ENCODE data around the gene HPSE.

The HPSE gene

DNA sequence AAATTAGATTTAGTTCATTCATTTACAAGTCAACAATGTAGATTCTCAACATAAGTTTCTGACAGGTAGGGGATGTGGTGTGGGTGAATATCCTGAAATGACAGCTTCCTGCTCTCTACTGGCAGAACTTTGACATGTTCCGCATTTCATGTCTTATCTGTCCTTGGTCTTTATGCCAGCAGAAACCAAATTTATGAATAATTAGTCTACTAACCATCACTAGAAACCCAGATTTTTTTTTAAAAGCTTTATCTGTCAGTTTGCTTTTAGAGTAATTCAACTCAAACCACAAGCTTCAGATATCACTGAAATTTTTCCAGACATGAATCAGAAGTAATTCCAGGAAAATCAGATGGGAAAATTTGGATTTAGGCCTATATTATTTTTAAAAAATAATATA lies 68.0 kb downstream of the HPSE start:
- H3K36me3 ChIP-seq (ENCODE audit: control insufficient read depth in 2 of 2, insufficient read depth in 2 of 2, low read length in 2 of 2), result peaks cover 0 to 7% of the 10 kb centered on the region in 2 donors

DNA sequence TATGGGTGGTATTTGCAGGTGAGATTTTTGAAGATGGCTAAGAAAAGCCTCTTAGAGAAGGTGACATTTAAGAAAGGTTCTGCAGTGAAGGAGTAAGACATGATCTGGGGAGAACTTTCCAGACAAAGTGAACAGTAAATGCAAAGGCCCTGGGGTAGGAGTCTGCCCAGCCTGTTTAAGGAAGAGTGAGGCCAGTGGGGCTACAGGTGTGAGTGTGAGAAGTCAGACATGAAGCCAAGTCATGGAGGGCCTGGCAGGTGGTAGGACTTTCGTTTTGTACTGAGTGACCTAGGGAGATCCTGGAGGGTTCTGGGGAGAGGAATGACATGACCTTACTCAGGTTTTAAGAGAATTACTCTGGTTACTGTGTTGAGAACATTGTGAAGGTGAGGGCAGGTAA lies 71.5 kb downstream of the HPSE start:
- H3K27ac ChIP-seq (ENCODE audit: low read length), result no peak overlapping the region
- H3K36me3 ChIP-seq (ENCODE audit: control insufficient read depth in 2 of 2, insufficient read depth in 2 of 2, low read length in 2 of 2), result no peaks in the 10 kb centered on the region
- no peak overlapping the region for H3K4me3 ChIP-seq (ENCODE audit: low read length in 2 of 2)
- H3K9me3 ChIP-seq (ENCODE audit: control insufficient read depth in 2 of 2, low read length in 2 of 2), result no peaks in the 10 kb centered on the region
- peaks cover 3% of the 10 kb centered on the region for H3K4me1 ChIP-seq (ENCODE audit: control insufficient read depth, insufficient read depth, low read length)
- no peak overlapping the region for H3K9ac ChIP-seq (ENCODE audit: low read length in 2 of 2)
- no peaks in the 10 kb centered on the region for H3K27me3 ChIP-seq (ENCODE audit: control insufficient read depth in 1 of 2, insufficient read depth in 2 of 2, low read length in 2 of 2)

More for the DNA sequence above, 68.0 kb downstream of the HPSE start:
- Histone ChIP-seq H3K27me3 (ENCODE audit: control insufficient read depth in 1 of 2, insufficient read depth in 2 of 2, low read length in 2 of 2) (no peaks in the 10 kb centered on the region), H3K4me3 (ENCODE audit: low read length in 2 of 2) (no peak overlapping the region), H3K27ac (ENCODE audit: low read length) (no peak overlapping the region), H3K9me3 (ENCODE audit: control insufficient read depth in 2 of 2, low read length in 2 of 2) (no peaks in the 10 kb centered on the region), H3K4me1 (ENCODE audit: control insufficient read depth, insufficient read depth, low read length) (no peaks in the 10 kb centered on the region), H3K9ac (ENCODE audit: low read length in 2 of 2) (no peak overlapping the region)

DNA sequence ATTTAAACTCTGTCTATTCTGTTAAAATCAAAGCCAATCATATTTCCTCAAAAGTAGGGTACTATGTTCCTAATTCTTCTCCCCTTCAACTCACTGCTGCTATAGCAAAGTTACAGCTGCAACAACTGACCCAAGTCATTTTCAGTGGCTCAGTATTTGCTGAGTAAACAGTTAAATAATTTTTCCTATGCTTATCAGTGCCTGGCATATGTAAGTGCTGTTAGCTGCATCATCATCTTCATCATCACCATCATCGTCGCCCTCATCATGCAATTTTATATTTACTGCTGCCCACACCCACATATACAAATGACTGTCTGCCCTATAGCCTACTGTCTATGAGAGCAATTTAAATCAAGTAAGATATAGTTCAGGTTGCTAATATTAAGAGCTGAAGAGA lies 72.0 kb downstream of the HPSE start:
- H3K4me1 ChIP-seq (ENCODE audit: control insufficient read depth, insufficient read depth, low read length), result peaks cover 3% of the 10 kb centered on the region
- H3K4me3 ChIP-seq (ENCODE audit: low read length in 2 of 2), result no peak overlapping the region
- H3K36me3 ChIP-seq (ENCODE audit: control insufficient read depth in 2 of 2, insufficient read depth in 2 of 2, low read length in 2 of 2), result no peaks in the 10 kb centered on the region
- H3K9me3 ChIP-seq (ENCODE audit: control insufficient read depth in 2 of 2, low read length in 2 of 2), result no peaks in the 10 kb centered on the region
- no peak overlapping the region for H3K9ac ChIP-seq (ENCODE audit: low read length in 2 of 2)
- no peaks in the 10 kb centered on the region for H3K27me3 ChIP-seq (ENCODE audit: control insufficient read depth in 1 of 2, insufficient read depth in 2 of 2, low read length in 2 of 2)
- H3K27ac ChIP-seq (ENCODE audit: low read length), result no peak overlapping the region

DNA sequence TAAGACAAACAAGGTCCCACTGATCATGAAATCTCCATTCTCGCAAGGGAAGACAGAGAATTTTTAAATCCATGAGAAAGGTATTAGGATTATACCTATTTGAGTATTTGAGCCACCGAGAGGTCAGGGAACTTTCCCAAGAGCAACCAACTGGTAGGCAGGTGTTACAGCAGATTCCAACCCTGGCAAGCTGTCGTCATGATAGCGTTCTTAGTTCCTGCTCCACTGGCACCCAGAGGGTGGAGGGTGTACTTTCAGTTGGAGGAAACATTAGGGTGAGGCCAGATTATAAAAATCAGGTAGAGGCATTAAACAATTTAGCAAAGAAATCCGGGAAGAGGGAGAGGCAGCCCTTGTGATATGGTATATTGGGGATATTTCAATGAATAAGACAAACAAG lies 73.3 kb downstream of the HPSE start:
- H3K27ac ChIP-seq (ENCODE audit: low read length), result no peak overlapping the region
- no peak overlapping the region for H3K9ac ChIP-seq (ENCODE audit: low read length in 2 of 2)
- H3K4me1 ChIP-seq (ENCODE audit: control insufficient read depth, insufficient read depth, low read length), result peaks cover 3% of the 10 kb centered on the region
- no peak overlapping the region for H3K4me3 ChIP-seq (ENCODE audit: low read length in 2 of 2)
- H3K9me3 ChIP-seq (ENCODE audit: control insufficient read depth in 2 of 2, low read length in 2 of 2), result no peaks in the 10 kb centered on the region
- no peaks in the 10 kb centered on the region for H3K36me3 ChIP-seq (ENCODE audit: control insufficient read depth in 2 of 2, insufficient read depth in 2 of 2, low read length in 2 of 2)
- no peaks in the 10 kb centered on the region for H3K27me3 ChIP-seq (ENCODE audit: control insufficient read depth in 1 of 2, insufficient read depth in 2 of 2, low read length in 2 of 2)

DNA sequence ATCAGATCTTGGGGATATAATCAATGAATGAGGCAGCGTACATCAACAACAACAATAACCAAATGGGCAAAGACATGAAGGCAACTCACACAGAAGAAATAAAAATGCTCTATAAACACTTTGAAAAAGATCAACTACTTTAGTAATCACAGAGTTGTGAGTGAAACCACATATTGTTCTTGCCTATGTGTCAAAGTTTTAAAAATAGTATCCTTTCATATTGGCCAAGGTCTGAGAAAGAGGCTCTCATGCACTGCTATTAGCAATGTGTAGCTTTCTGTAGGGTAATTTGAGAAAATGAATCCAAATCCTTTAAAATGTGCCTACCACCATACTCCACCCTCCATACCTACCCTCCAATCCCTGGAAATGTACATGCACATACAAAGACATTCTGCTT lies 75.1 kb downstream of the HPSE start:
- no peak overlapping the region for H3K27ac ChIP-seq (ENCODE audit: low read length)
- H3K9ac ChIP-seq (ENCODE audit: low read length in 2 of 2), result no peak overlapping the region
- H3K27me3 ChIP-seq (ENCODE audit: control insufficient read depth in 1 of 2, insufficient read depth in 2 of 2, low read length in 2 of 2), result no peaks in the 10 kb centered on the region

DNA sequence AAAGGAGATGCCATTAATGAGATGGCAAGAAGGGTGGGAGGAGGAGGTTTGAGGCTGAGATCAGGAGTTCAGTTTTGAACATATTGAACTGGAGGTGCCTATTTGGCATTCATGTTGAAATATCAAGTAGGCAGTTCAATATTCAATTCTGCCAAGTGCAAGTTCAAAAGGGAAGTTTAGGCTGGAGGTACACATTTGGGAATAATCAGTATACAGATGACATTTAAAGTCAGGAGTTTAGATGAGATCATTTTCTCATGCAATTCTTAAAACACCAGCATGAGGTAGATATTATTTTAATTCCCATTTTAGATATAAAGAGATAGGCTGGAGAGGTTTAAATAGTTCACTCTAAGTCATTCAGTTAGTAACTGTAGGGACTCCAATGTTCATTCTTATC lies 76.2 kb downstream of the HPSE start:
- peaks cover 3% of the 10 kb centered on the region for H3K4me1 ChIP-seq (ENCODE audit: control insufficient read depth, insufficient read depth, low read length)
- H3K9me3 ChIP-seq (ENCODE audit: control insufficient read depth in 2 of 2, low read length in 2 of 2), result no peaks in the 10 kb centered on the region
- H3K27ac ChIP-seq (ENCODE audit: low read length), result no peak overlapping the region
- no peak overlapping the region for H3K4me3 ChIP-seq (ENCODE audit: low read length in 2 of 2)
- H3K36me3 ChIP-seq (ENCODE audit: control insufficient read depth in 2 of 2, insufficient read depth in 2 of 2, low read length in 2 of 2), result no peaks in the 10 kb centered on the region
- H3K27me3 ChIP-seq (ENCODE audit: control insufficient read depth in 1 of 2, insufficient read depth in 2 of 2, low read length in 2 of 2), result no peaks in the 10 kb centered on the region
- H3K9ac ChIP-seq (ENCODE audit: low read length in 2 of 2), result no peak overlapping the region

More for the DNA sequence above, 75.1 kb downstream of the HPSE start:
- no peaks in the 10 kb centered on the region for H3K9me3 ChIP-seq (ENCODE audit: control insufficient read depth in 2 of 2, low read length in 2 of 2)
- H3K4me3 ChIP-seq (ENCODE audit: low read length in 2 of 2), result no peak overlapping the region
- no peaks in the 10 kb centered on the region for H3K36me3 ChIP-seq (ENCODE audit: control insufficient read depth in 2 of 2, insufficient read depth in 2 of 2, low read length in 2 of 2)
- H3K4me1 ChIP-seq (ENCODE audit: control insufficient read depth, insufficient read depth, low read length), result peaks cover 3% of the 10 kb centered on the region

DNA sequence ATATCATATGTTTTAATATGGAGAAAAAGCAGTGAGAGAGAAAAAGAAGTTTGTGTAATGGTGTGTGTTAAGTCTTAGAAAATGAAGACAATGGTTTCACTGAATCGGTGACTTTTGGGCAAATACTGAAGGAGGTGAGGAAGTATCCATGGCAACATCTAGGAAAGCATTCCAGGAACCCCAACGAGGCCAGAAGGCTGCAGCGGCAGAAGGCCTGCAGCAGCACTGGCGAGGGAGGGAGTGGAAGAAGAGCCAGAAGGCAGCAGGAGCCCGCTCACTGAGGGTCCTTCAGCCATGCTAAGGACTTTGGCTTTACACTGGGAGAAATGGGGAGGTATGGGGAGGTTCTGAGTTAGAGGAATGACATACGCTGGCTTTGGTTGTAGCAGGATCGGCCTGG lies 76.8 kb downstream of the HPSE start:
- Histone ChIP-seq H3K27ac (ENCODE audit: low read length) (no peak overlapping the region), H3K9me3 (ENCODE audit: control insufficient read depth in 2 of 2, low read length in 2 of 2) (no peaks in the 10 kb centered on the region), H3K36me3 (ENCODE audit: control insufficient read depth in 2 of 2, insufficient read depth in 2 of 2, low read length in 2 of 2) (no peaks in the 10 kb centered on the region), H3K27me3 (ENCODE audit: control insufficient read depth in 1 of 2, insufficient read depth in 2 of 2, low read length in 2 of 2) (no peaks in the 10 kb centered on the region), H3K4me1 (ENCODE audit: control insufficient read depth, insufficient read depth, low read length) (peaks cover 3% of the 10 kb centered on the region), H3K9ac (ENCODE audit: low read length in 2 of 2) (no peak overlapping the region), H3K4me3 (ENCODE audit: low read length in 2 of 2) (no peak overlapping the region)

DNA sequence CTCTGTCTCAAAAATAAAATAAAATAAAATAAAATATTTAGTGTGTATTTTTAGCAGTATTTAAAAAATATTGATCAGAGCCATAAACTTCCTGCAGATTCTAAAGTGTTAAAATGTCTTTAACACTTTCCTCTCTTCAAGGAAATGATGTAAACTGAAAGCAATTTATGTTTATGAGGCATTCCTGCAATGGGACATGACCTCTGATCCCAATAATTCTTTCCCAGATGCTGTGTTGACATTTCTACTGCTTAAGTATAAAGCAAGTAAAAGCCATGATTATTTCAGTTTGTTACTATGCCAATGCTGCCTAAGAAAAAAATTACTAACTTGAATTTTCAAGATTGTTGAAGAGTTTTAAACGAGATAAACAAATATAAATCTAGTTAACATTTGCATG lies 79.1 kb downstream of the HPSE start:
- H3K27ac ChIP-seq (ENCODE audit: low read length), result no peak overlapping the region

GRCh38 chr4:83252782-83253405 lies 81.8 kb downstream of the HPSE start:
- H3K36me3 ChIP-seq (ENCODE audit: control insufficient read depth in 2 of 2, insufficient read depth in 2 of 2, low read length in 2 of 2), result no peaks in the 10 kb centered on the region
- H3K27ac ChIP-seq (ENCODE audit: low read length), result no peak overlapping the region
- no peaks in the 10 kb centered on the region for H3K9me3 ChIP-seq (ENCODE audit: control insufficient read depth in 2 of 2, low read length in 2 of 2)
- no peak overlapping the region for H3K9ac ChIP-seq (ENCODE audit: low read length in 2 of 2)
- no peaks in the 10 kb centered on the region for H3K4me1 ChIP-seq (ENCODE audit: control insufficient read depth, insufficient read depth, low read length)
- H3K27me3 ChIP-seq (ENCODE audit: control insufficient read depth in 1 of 2, insufficient read depth in 2 of 2, low read length in 2 of 2), result no peaks in the 10 kb centered on the region
- no peak overlapping the region for H3K4me3 ChIP-seq (ENCODE audit: low read length in 2 of 2)

More for the DNA sequence above, 79.1 kb downstream of the HPSE start:
- H3K4me3 ChIP-seq (ENCODE audit: low read length in 2 of 2), result no peak overlapping the region
- H3K36me3 ChIP-seq (ENCODE audit: control insufficient read depth in 2 of 2, insufficient read depth in 2 of 2, low read length in 2 of 2), result no peaks in the 10 kb centered on the region
- no peaks in the 10 kb centered on the region for H3K27me3 ChIP-seq (ENCODE audit: control insufficient read depth in 1 of 2, insufficient read depth in 2 of 2, low read length in 2 of 2)
- peaks cover 3% of the 10 kb centered on the region for H3K4me1 ChIP-seq (ENCODE audit: control insufficient read depth, insufficient read depth, low read length)
- H3K9me3 ChIP-seq (ENCODE audit: control insufficient read depth in 2 of 2, low read length in 2 of 2), result no peaks in the 10 kb centered on the region
- no peak overlapping the region for H3K9ac ChIP-seq (ENCODE audit: low read length in 2 of 2)

DNA sequence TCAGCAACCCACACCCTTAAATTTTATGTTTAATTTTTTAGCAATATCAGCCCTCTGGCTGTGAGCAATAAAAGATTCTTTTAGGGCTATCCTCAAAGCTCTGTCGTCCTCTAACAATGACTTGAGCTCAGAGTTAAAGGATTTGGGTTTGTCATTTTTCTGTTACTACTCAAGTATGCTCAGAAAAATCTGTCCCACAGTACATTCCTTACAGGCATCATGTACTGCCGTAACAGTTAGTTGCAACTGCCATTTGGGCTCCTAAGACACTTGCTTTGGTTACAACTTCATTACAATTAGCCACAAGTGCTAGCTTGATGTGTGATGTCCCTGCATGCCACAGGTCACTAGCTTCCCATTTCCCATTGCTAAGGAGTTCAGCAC lies 83.2 kb downstream of the HPSE start:
- no peaks in the 10 kb centered on the region for H3K27me3 ChIP-seq (ENCODE audit: control insufficient read depth in 1 of 2, insufficient read depth in 2 of 2, low read length in 2 of 2)
- H3K4me1 ChIP-seq (ENCODE audit: control insufficient read depth, insufficient read depth, low read length), result no peaks in the 10 kb centered on the region
- no peak overlapping the region for H3K4me3 ChIP-seq (ENCODE audit: low read length in 2 of 2)
- H3K36me3 ChIP-seq (ENCODE audit: control insufficient read depth in 2 of 2, insufficient read depth in 2 of 2, low read length in 2 of 2), result no peaks in the 10 kb centered on the region
- H3K9me3 ChIP-seq (ENCODE audit: control insufficient read depth in 2 of 2, low read length in 2 of 2), result no peaks in the 10 kb centered on the region
- H3K9ac ChIP-seq (ENCODE audit: low read length in 2 of 2), result no peak overlapping the region
- H3K27ac ChIP-seq (ENCODE audit: low read length), result no peak overlapping the region

DNA sequence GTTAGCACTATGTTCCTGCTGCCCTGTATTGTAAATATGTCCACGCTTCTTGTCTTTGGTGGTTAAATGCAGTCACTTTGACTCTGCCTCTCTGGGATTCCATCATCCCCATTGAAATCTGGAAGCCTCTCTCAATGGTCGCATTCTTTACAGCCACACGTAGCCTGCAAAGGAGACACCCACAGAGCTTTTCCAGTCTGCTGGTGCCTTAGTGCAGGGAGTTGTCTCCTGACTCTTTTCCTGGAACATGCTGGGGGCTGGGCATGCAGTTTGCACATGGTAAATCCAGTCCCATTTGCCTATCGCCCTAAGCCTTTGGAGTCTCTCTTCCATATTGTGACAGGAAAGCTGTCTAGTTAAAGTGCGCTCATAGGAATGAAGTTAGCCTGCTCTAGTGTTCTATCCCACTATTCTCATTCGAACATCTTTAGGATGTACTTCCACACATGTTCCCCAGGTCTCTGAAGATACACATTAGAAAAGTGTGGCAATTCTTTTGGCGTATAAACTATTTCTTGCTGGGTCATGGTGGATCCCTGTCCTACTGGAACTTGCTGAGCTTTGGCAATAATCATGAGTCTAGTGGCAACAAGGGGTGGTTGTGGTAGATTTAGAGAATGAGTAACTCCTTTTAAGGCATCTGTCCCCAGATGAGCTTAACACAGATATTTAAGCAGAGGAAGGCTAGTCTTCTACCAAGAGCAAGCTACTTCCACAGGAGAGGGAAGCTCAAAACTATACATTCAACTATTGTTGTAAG lies 83.8 kb downstream of the HPSE start:
- no peaks in the 10 kb centered on the region for H3K4me1 ChIP-seq (ENCODE audit: control insufficient read depth, insufficient read depth, low read length)
- H3K27ac ChIP-seq (ENCODE audit: low read length), result no peak overlapping the region
- H3K9me3 ChIP-seq (ENCODE audit: control insufficient read depth in 2 of 2, low read length in 2 of 2), result no peaks in the 10 kb centered on the region
- H3K36me3 ChIP-seq (ENCODE audit: control insufficient read depth in 2 of 2, insufficient read depth in 2 of 2, low read length in 2 of 2), result no peaks in the 10 kb centered on the region
- H3K9ac ChIP-seq (ENCODE audit: low read length in 2 of 2), result no peak overlapping the region
- H3K4me3 ChIP-seq (ENCODE audit: low read length in 2 of 2), result no peak overlapping the region
- no peaks in the 10 kb centered on the region for H3K27me3 ChIP-seq (ENCODE audit: control insufficient read depth in 1 of 2, insufficient read depth in 2 of 2, low read length in 2 of 2)

All from stomach smooth muscle (tissue), 2 donors.